Loucy (cell line): Measurements from ENCODE around the gene C1orf174.

Source experiments
- EZH2phosphoT487 ChIP-seq: fragments of 200-600 bp; IDR thresholded peaks from 2 replicates; pipeline ENCODE4 v1.6.1; 2018; ENCODE audit warnings: antibody characterized with exemption, mild to moderate bottlenecking, moderate library complexity, borderline replicate concordance
- TF ChIP-seq, protein P1 (sequence below): fragments of 200-600 bp; sonication (generic); conservative IDR thresholded peaks from 2 replicates; pipeline ENCODE4 v1.5.1; 2014; ENCODE audit warnings: mild to moderate bottlenecking, antibody characterized with exemption, low read length

DNA sequence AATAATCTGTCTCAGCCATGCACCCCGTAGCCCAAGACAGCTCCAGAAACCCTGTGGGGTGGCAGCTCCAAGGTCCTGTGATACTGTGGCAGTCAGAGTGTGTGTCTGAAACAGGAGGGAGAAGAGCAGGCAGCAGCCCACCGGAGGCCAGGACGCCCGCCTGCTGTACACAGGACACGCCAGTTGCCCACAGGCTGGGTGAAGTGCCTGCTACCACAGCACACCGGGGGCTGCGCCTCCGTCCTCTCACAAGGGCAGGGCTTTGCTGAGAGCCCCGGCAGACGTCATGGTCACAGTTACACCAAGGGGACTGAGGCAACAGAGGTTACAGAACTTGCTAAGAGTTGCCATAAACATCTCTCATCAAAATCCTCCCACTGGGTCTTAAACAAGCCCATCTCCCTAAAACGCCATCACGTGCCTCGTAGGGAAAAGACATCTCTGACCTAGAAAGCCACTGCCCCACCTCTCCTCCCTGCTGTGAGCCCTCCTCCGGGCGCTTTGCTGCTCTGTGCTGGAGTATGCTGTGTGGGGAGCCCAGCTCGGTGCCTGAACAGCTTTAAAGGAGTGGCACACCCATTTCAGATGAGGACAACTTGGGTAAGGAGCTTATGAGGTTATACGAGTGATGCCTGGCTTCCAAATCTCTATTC lies 5.3 kb downstream of the C1orf174 start:
- TF ChIP-seq, protein P1, sequence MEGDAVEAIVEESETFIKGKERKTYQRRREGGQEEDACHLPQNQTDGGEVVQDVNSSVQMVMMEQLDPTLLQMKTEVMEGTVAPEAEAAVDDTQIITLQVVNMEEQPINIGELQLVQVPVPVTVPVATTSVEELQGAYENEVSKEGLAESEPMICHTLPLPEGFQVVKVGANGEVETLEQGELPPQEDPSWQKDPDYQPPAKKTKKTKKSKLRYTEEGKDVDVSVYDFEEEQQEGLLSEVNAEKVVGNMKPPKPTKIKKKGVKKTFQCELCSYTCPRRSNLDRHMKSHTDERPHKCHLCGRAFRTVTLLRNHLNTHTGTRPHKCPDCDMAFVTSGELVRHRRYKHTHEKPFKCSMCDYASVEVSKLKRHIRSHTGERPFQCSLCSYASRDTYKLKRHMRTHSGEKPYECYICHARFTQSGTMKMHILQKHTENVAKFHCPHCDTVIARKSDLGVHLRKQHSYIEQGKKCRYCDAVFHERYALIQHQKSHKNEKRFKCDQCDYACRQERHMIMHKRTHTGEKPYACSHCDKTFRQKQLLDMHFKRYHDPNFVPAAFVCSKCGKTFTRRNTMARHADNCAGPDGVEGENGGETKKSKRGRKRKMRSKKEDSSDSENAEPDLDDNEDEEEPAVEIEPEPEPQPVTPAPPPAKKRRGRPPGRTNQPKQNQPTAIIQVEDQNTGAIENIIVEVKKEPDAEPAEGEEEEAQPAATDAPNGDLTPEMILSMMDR: no peak
- TF ChIP-seq EZH2phosphoT487: no peak
